Calu3 (cell line): ENCODE data around the gene AP2B1. TPM values are rescaled to one million over a fixed set of nuclear protein-coding genes. Genes with fewer than 3 reads are reported as not detected.

ENCODE experiments used
- BruUV-seq: library from RNA; stranded (reverse); fragments of 400-500 nt; replicated peaks from 2 replicates; lab custom pipeline; 2021; lab: Mats Ljungman, UMichigan
- CTCF ChIA-PET: fragments of 300-600 bp; sonication (Branson Sonifier 250); formaldehyde crosslinking; loops from one replicate; lab custom pipeline; 2022; ENCODE audit warnings: antibody characterized with exemption; lab: Charles Lee
- DNase-seq: peaks from one replicate; pipeline ENCODE4 v3.0.0; 2022
- H3K27ac Mint-ChIP-seq: one replicate; pipeline ENCODE4 v1.8.0; 2022; ENCODE audit warnings: mixed read lengths; ENCODE audit not compliant: unreplicated experiment
- H3K27me3 Mint-ChIP-seq: one replicate; pipeline ENCODE4 v1.8.0; 2022; ENCODE audit warnings: mixed read lengths; ENCODE audit not compliant: unreplicated experiment
- H3K36me3 Mint-ChIP-seq: one replicate; pipeline ENCODE4 v1.8.0; 2022; ENCODE audit warnings: mild to moderate bottlenecking, moderate library complexity, mixed read lengths; ENCODE audit not compliant: insufficient read depth, unreplicated experiment
- H3K4me1 Mint-ChIP-seq: one replicate; pipeline ENCODE4 v1.8.0; 2022; ENCODE audit warnings: mild to moderate bottlenecking, low read depth, mixed read lengths; ENCODE audit not compliant: unreplicated experiment
- H3K4me3 Mint-ChIP-seq: one replicate; pipeline ENCODE4 v1.8.0; 2022; ENCODE audit warnings: mild to moderate bottlenecking, low read depth, moderate library complexity, mixed read lengths; ENCODE audit not compliant: unreplicated experiment
- H3K9me3 Mint-ChIP-seq: one replicate; pipeline ENCODE4 v1.8.0; 2022; ENCODE audit warnings: low read depth, mixed read lengths; ENCODE audit not compliant: unreplicated experiment
- CTCF ChIP-seq: fragments of 200-600 bp; IDR thresholded peaks from one replicate; pipeline ENCODE4 v1.8.0; 2022; ENCODE audit warnings: antibody characterized with exemption; ENCODE audit not compliant: unreplicated experiment
- intact Hi-C: fragments of 100-400 bp; cut with micrococcal nuclease; formaldehyde crosslinking; loops from one replicate; pipeline ENCODE4 v1.10.0; 2022; ENCODE audit not compliant: unreplicated experiment
- total RNA-seq: library from RNA; stranded (reverse); gene quantifications from 2 replicates; pipeline ENCODE4 v1.2.3, GENCODE V29; 2022

Gene AP2B1
- total RNA-seq, 1 experiment from 2014 or later, result 309 TPM

DNA sequence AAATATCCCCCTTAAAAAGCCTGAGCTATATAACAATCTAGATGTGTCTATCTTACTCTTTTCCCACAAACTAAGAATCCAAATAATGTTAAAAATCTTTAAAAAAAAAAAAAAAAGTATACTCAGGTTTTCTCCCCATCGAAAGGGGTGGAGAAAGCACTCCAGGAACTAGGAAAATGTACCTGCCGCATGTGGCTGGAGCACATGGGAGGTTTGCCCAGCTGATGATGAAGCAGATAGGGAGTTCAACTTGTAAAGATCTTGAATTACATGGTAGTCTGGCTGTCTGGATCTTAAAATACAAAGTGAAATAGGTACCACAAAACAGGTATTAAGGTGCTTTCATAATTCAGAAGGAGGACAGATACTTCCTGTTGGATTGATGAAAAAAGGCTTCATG, 17.7 kb upstream of the AP2B1 start:
- no peak for TF ChIP-seq CTCF
- intact Hi-C loops, result no loop called here
- peaks cover 30% of the 10 kb centered on the region for H3K36me3 Mint-ChIP-seq
- H3K27ac Mint-ChIP-seq, result peak overlapping the region; percentile 39
- peaks cover 19% of the 10 kb centered on the region for H3K4me1 Mint-ChIP-seq
- H3K27me3 Mint-ChIP-seq, result no peaks in the 10 kb centered on the region
- H3K4me3 Mint-ChIP-seq, result peak overlapping the region; percentile 77
- BruUV-seq, result no TSS peak
- no peaks in the 10 kb centered on the region for H3K9me3 Mint-ChIP-seq
- CTCF ChIA-PET, result interaction anchor here (0.6 to 1.8 kb wide), 2 partner anchors 9 to 30 kb away, joined by 3 to 5 read pairs; partner anchors contain the start of gene PEX12
- no peak for DNase-seq

GRCh38 chr17:35575759-35576158, 11.4 kb upstream of the AP2B1 start:
- peak overlapping the region; percentile 11 for H3K27ac Mint-ChIP-seq
- CTCF ChIA-PET, result interaction anchor here (1.2 kb wide), 1 partner anchor 409 kb away, joined by 3 read pairs; no protein-coding TSS in a partner anchor
- peaks cover 22% of the 10 kb centered on the region for H3K36me3 Mint-ChIP-seq
- no peak overlapping the region for H3K4me3 Mint-ChIP-seq
- TF ChIP-seq CTCF, result no peak
- H3K4me1 Mint-ChIP-seq, result peaks cover 3% of the 10 kb centered on the region
- intact Hi-C loops, result no loop called here
- no peaks in the 10 kb centered on the region for H3K27me3 Mint-ChIP-seq
- no peaks in the 10 kb centered on the region for H3K9me3 Mint-ChIP-seq
- DNase-seq, result no peak
- no TSS peak for BruUV-seq

GRCh38 chr17:35577830-35578196, 9.3 kb upstream of the AP2B1 start:
- intact Hi-C loops, result no loop called here
- CTCF ChIA-PET, result interaction anchor here (1.0 to 2.1 kb wide), 6 partner anchors 9 to 320 kb away, joined by 3 to 6 read pairs (median 5); partner anchors contain the start of gene AP2B1
- DNase-seq, result no peak
- Mint-ChIP-seq H3K27ac (peak overlapping the region; percentile 63), H3K4me3 (peak overlapping the region; percentile 94), H3K9me3 (no peaks in the 10 kb centered on the region), H3K36me3 (peaks cover 22% of the 10 kb centered on the region), H3K4me1 (no peaks in the 10 kb centered on the region), H3K27me3 (no peaks in the 10 kb centered on the region)
- TF ChIP-seq CTCF, result no peak
- no TSS peak for BruUV-seq

DNA sequence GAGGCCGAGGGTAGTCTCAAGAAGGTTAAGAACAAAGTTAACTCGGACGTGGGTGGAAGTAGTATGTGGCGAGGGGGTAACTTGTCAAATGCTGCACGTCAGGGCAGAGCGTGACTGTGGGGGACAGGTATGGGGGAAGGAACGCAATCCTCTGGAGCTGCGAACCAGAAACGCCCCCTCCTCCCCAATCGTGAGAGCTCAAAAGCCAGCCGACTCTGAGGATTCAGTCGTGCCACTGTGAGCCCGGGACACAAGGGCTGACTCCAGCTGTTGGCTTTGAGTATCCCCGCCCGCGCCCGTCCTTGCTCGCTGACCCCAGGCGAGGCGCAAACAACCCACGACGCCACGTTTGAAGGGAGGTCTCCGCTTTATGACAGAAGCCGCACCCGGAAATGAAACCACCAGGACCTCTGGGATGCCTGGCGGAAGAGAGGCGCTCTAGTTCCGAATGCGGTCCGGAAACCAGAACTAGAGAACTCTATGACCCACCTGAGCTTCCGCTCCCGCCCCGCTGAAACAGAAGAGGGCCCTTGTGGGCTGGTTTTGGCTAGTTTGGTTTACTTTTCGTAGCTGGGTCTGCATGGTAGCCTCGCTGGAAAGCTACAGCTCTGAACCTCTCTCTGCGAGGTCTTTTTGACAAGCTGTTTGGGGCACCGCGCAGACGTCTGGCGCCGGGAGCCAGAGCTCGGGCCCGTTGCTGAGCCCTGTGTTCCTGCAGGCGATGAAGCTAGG, 8.8 kb upstream of the AP2B1 start, which contains the start of gene PEX12:
Gene PEX12 (minus strand): TSS at position 375 of the 732 bp plus-strand sequence. CDS start 550 bp downstream, outside the sequence.
- BruUV-seq, result TSS peak; percentile 81
- CTCF ChIA-PET, result interaction anchor here (0.6 to 2.1 kb wide), 8 partner anchors 9 to 1078 kb away, joined by 3 to 6 read pairs (median 5); partner anchors contain the start of gene AP2B1
- intact Hi-C loops, result no loop called here
- H3K4me3 Mint-ChIP-seq, result peak within 1 kb of the TSS; percentile 94
- H3K36me3 Mint-ChIP-seq, result peaks cover 22% of the 10 kb centered on the region
- H3K9me3 Mint-ChIP-seq, result no peaks in the 10 kb centered on the region
- H3K4me1 Mint-ChIP-seq, result no peaks in the 10 kb centered on the region
- peaks cover 5% of the 10 kb centered on the region for H3K27me3 Mint-ChIP-seq
- peak within 1 kb of the TSS; percentile 63 for H3K27ac Mint-ChIP-seq
- peak; percentile 66 for DNase-seq
- TF ChIP-seq CTCF, result no peak
